Heart left ventricle (tissue), 13 donors: ENCODE data around the gene PBLD.

Experiments
- POLR2A ChIP-seq, 2 donors: fragments of 450-650 bp; IDR thresholded peaks; one replicate each; pipeline ENCODE4 v1.6.1; 2017; ENCODE audit warnings: antibody characterized with exemption in 2 of 2, mild to moderate bottlenecking in 2 of 2, moderate library complexity in 2 of 2
- TF ChIP-seq, protein P1 (sequence below), 12 donors: fragments of 200-600 bp; sonication (generic) in 4 of 12; IDR thresholded peaks; one replicate each; pipeline versions ENCODE4 v1.5.0 to v1.8.0; 2018 to 2022; ENCODE audit warnings: antibody characterized with exemption in 12 of 12, mild to moderate bottlenecking in 5 of 12
- donor health status: ischemic (EF 13 %, LVEDD 7.1; RV severe dilation, severe dysfunction).
- donor health status: DM: no; HTN: yes; CAD: no.
- donor health status: DM: no; HTN: no; CAD: no.
- donor health status: ischemic (EF 25% LVEDD 6.9; RV normal size, moderate dysfunction).
- donor health status: ischemic (EF 25% LVEDD 5.7; RV mildly dilated, moderate dysfunction).
- donor health status: ischemic (EF 35%, LVEDD 5.7; RV mildly dilated, moderate dysfunction).
- donor health status: nonischemic (EF 11% LVEDD 7.7; RV severe dilation, severe dysfunction).
- donor health status: DM: yes; HTN: yes; CAD: no.
- donor health status: PGD.
- donor health status: ischemic (EF 29% LVEDD 5.4; RV normal size, mild dysfunction).
- donor health status: nonischemic (EF 23%, LVEDD 6.1; RV moderate dilation, normal function).

DNA sequence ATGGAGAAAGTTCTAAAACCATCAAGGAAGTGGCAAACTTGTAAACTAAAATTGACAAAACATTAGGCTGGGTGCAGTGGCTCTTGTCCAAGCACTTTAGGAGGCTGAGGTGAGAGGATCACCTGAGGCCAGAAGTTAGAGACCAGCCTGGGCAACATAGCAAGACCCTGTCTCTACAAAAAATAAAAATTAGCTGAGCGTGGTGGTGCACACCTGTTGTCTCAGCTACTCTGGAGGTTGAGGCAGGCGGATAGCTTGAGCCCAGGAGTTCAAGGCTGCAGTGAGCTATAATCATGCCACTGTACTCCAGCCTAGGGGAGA lies 30.3 kb downstream of the PBLD start:
- no peak for TF ChIP-seq POLR2A (IDR thresholded peaks at IDR 0.05)
- TF ChIP-seq, protein P1, sequence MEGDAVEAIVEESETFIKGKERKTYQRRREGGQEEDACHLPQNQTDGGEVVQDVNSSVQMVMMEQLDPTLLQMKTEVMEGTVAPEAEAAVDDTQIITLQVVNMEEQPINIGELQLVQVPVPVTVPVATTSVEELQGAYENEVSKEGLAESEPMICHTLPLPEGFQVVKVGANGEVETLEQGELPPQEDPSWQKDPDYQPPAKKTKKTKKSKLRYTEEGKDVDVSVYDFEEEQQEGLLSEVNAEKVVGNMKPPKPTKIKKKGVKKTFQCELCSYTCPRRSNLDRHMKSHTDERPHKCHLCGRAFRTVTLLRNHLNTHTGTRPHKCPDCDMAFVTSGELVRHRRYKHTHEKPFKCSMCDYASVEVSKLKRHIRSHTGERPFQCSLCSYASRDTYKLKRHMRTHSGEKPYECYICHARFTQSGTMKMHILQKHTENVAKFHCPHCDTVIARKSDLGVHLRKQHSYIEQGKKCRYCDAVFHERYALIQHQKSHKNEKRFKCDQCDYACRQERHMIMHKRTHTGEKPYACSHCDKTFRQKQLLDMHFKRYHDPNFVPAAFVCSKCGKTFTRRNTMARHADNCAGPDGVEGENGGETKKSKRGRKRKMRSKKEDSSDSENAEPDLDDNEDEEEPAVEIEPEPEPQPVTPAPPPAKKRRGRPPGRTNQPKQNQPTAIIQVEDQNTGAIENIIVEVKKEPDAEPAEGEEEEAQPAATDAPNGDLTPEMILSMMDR (IDR thresholded peaks at IDR 0.05): no peak
